Uterus (tissue), 2 donors: ENCODE measurements around the gene HDHD2.

Source experiments
- CTCF ChIP-seq, 4 experiments: fragments of 200-600 bp in 2 of 4; fragments of 450-650 bp in 2 of 4; sonication (generic) in 2 of 4; IDR thresholded peaks; one replicate each; pipeline ENCODE4 v1.5.1; 2016 to 2019; ENCODE audit warnings: antibody characterized with exemption in 4 of 4, mild to moderate bottlenecking in 2 of 4, moderate library complexity in 1 of 4
- POLR2A ChIP-seq, 2 donors: fragments of 450-650 bp; IDR thresholded peaks; one replicate each; pipeline ENCODE4 v1.6.1; 2016; ENCODE audit warnings: antibody characterized with exemption in 2 of 2, mild to moderate bottlenecking in 1 of 2, moderate library complexity in 1 of 2

- TF ChIP-seq POLR2A (IDR thresholded peaks at IDR 0.05) (no peak), CTCF (IDR thresholded peaks at IDR 0.05) (no peak)
These were observed 41.7 kb upstream of the HDHD2 start for GRCh38 chr18:47191961-47192360.
